IMR-90 (cell line): ENCODE results near the gene CCSER1. TPM values are rescaled to one million over a fixed set of nuclear protein-coding genes. Genes with fewer than 3 reads are reported as not detected.

ENCODE experiments used
- ATAC-seq: fragments of 200-7000 bp; cut with Tn5 transposase; 2 replicates; pipeline ENCODE4 v1.9.1; 2020; ENCODE audit warnings: low read depth, mild to moderate bottlenecking, moderate library complexity
- BruUV-seq: library from RNA; stranded (reverse); fragments of 400-500 nt; replicated peaks from 2 replicates; lab custom pipeline; 2021; lab: Mats Ljungman, UMichigan
- CTCF ChIA-PET: fragments of 300-600 bp; formaldehyde crosslinking; extraction: SDS; loops from one replicate; lab custom pipeline; 2021; ENCODE audit warnings: antibody characterized with exemption; lab: Yijun Ruan, JAX
- POLR2A ChIA-PET: fragments of 300-600 bp; sonication (Branson Sonifier 250); formaldehyde crosslinking; loops from one replicate; lab custom pipeline; 2022; ENCODE audit warnings: antibody characterized with exemption; ENCODE audit not compliant: unreplicated experiment; lab: Charles Lee
- DNase-seq: peaks from one replicate; pipeline ENCODE4 v3.0.0; 2013
- H2AFZ ChIP-seq: replicated peaks from 2 replicates; pipeline ENCODE3; 2013; ENCODE audit warnings: low read length, mild to moderate bottlenecking; ENCODE audit not compliant: poor library complexity
- H2AK5ac ChIP-seq: 2 replicates; pipeline ENCODE4 v1.6.1; 2013; ENCODE audit warnings: low read depth, low read length, inconsistent platforms
- H2AK9ac ChIP-seq: replicated peaks from 2 replicates; pipeline ENCODE3; 2013; ENCODE audit warnings: mild to moderate bottlenecking, low read depth, low read length, moderate library complexity; ENCODE audit not compliant: poor library complexity
- H2BK120ac ChIP-seq: 2 replicates; pipeline ENCODE4 v1.6.1; 2013; ENCODE audit warnings: low read depth, low read length, inconsistent platforms
- H2BK15ac ChIP-seq: 3 replicates; pipeline ENCODE4 v1.6.1; 2013; ENCODE audit warnings: low read depth, low read length, inconsistent platforms
- H2BK20ac ChIP-seq: 2 replicates; pipeline ENCODE4 v1.6.1; 2013; ENCODE audit warnings: low read depth, mild to moderate bottlenecking, inconsistent platforms, low read length, moderate library complexity
- H2BK5ac ChIP-seq: 2 replicates; pipeline ENCODE4 v1.6.1; 2013; ENCODE audit warnings: mild to moderate bottlenecking, low read depth, low read length, inconsistent platforms; ENCODE audit not compliant: poor library complexity, severe bottlenecking
- H3K14ac ChIP-seq: replicated peaks from 2 replicates; pipeline ENCODE4 v1.6.1; 2013; ENCODE audit warnings: low read depth, low read length, inconsistent platforms
- H3K18ac ChIP-seq: 2 replicates; pipeline ENCODE4 v1.6.1; 2013; ENCODE audit warnings: low read depth, low read length, control low read depth
- H3K23ac ChIP-seq: 2 replicates; pipeline ENCODE4 v1.6.1; 2013; ENCODE audit warnings: low read depth, low read length, inconsistent platforms
- H3K27ac ChIP-seq: 2 replicates; pipeline ENCODE4 v1.5.1; 2013; ENCODE audit warnings: mild to moderate bottlenecking, control low read depth, low read length; ENCODE audit not compliant: insufficient read depth
- H3K27me3 ChIP-seq: 2 replicates; pipeline ENCODE4 v1.6.1; 2013; ENCODE audit warnings: low read length; ENCODE audit not compliant: control insufficient read depth, insufficient read depth
- H3K36me3 ChIP-seq: 2 replicates; pipeline ENCODE4 v1.6.1; 2013; ENCODE audit warnings: low read length, mixed read lengths; ENCODE audit not compliant: control insufficient read depth, insufficient read depth
- H3K4ac ChIP-seq: 2 replicates; pipeline ENCODE4 v1.6.1; 2013; ENCODE audit warnings: low read depth, low read length, inconsistent platforms
- H3K4me1 ChIP-seq: 2 replicates; pipeline ENCODE4 v1.6.1; 2013; ENCODE audit warnings: low read length, mixed read lengths; ENCODE audit not compliant: control insufficient read depth, insufficient read depth
- H3K4me2 ChIP-seq: 2 replicates; pipeline ENCODE4 v1.6.1; 2013; ENCODE audit warnings: low read depth, mild to moderate bottlenecking, control low read depth, low read length, moderate library complexity
- H3K4me3 ChIP-seq: 2 replicates; pipeline ENCODE4 v1.5.1; 2013; ENCODE audit warnings: low read depth, mild to moderate bottlenecking, control low read depth, low read length, moderate library complexity; ENCODE audit not compliant: insufficient read depth
- H3K56ac ChIP-seq: 2 replicates; pipeline ENCODE4 v1.6.1; 2013; ENCODE audit warnings: low read length, inconsistent platforms; ENCODE audit not compliant: insufficient read depth; ENCODE audit errors: extremely low read depth
- H3K79me1 ChIP-seq, 2 experiments: 2 replicates each; pipeline ENCODE4 v1.6.1; 2013; ENCODE audit warnings: low read length in 2 of 2, inconsistent platforms in 1 of 2, low read depth in 1 of 2
- H3K9ac ChIP-seq: 2 replicates; pipeline ENCODE4 v1.6.1; 2013; ENCODE audit warnings: low read depth, low read length, control low read depth
- H3K9me1 ChIP-seq: 2 replicates; pipeline ENCODE4 v1.6.1; 2013; ENCODE audit warnings: low read length, inconsistent platforms; ENCODE audit not compliant: insufficient read depth
- H3K9me3 ChIP-seq: 2 replicates; pipeline ENCODE4 v1.6.1; 2013; ENCODE audit warnings: low read length; ENCODE audit not compliant: control insufficient read depth, insufficient read depth
- H4K20me1 ChIP-seq: 2 replicates; pipeline ENCODE4 v1.6.1; 2013; ENCODE audit warnings: low read length, inconsistent platforms; ENCODE audit not compliant: insufficient read depth
- H4K5ac ChIP-seq: 2 replicates; pipeline ENCODE4 v1.6.1; 2013; ENCODE audit warnings: mild to moderate bottlenecking, low read depth, low read length, control low read depth
- H4K8ac ChIP-seq, 2 experiments: 2 replicates each; pipeline ENCODE4 v1.6.1; 2013; ENCODE audit warnings: low read depth in 2 of 2, low read length in 2 of 2, control low read depth in 1 of 2, inconsistent platforms in 1 of 2
- H4K91ac ChIP-seq: 2 replicates; pipeline ENCODE4 v1.6.1; 2013; ENCODE audit warnings: low read depth, low read length, inconsistent platforms; ENCODE audit not compliant: insufficient read depth
- CHD1 ChIP-seq: IDR thresholded peaks from 2 replicates; pipeline ENCODE4 v1.6.1; 2012; ENCODE audit warnings: low read depth, low read length, improper control_type of control experiment
- FOS ChIP-seq: fragments of 150-350 bp; IDR thresholded peaks from 2 replicates; pipeline ENCODE4 v1.6.1; 2016; ENCODE audit warnings: low read depth, low read length
- MXI1 ChIP-seq: IDR thresholded peaks from 2 replicates; pipeline ENCODE4 v1.6.1; 2012; ENCODE audit warnings: low read depth, mild to moderate bottlenecking, low read length, moderate library complexity, borderline replicate concordance
- POLR2A ChIP-seq: IDR thresholded peaks from 2 replicates; pipeline ENCODE4 v1.6.1; 2012; ENCODE audit warnings: mild to moderate bottlenecking, low read depth, low read length
- RAD21 ChIP-seq: IDR thresholded peaks from 2 replicates; pipeline ENCODE4 v1.6.1; 2012; ENCODE audit warnings: low read length, improper control_type of control experiment
- RCOR1 ChIP-seq: IDR thresholded peaks from 2 replicates; pipeline ENCODE4 v1.6.1; 2012; ENCODE audit warnings: mild to moderate bottlenecking, low read length, improper control_type of control experiment; ENCODE audit not compliant: insufficient replicate concordance
- WGBS, 2 experiments: methylation state at CpG; one replicate each; pipeline versions ENCODE4 v1.1.5 to v1.1.7; 2013; ENCODE audit warnings: missing lambda C conversion rate in 2 of 2; ENCODE audit not compliant: insufficient read length in 1 of 2; ENCODE audit errors: extremely low coverage in 2 of 2; 5-methylcytosine and 5-hydroxymethylcytosine counted together
- dilution Hi-C: fragments of 300-500 bp; cut with HindIII; formaldehyde crosslinking; loops from one replicate; pipeline ENCODE4 v1.14.3; 2018; ENCODE audit warnings: low sequenced_read_pairs; ENCODE audit not compliant: unreplicated experiment
- in situ Hi-C: fragments of 300-500 bp; cut with MboI; formaldehyde crosslinking; loops from 3 replicates; pipeline ENCODE4 v1.14.3; 2019; ENCODE audit warnings: low sequenced_read_pairs, inconsistent platforms, mixed read lengths
- intact Hi-C: fragments of 100-400 bp; cut with micrococcal nuclease; formaldehyde crosslinking; loops from 2 replicates; pipeline ENCODE4 v1.10.0; 2022
- polyA plus RNA-seq, 3 experiments: library from polyadenylated mRNA; depleted of rRNA; stranded (reverse); fragments of >200 nt; gene quantifications; 2 replicates each; pipeline ENCODE4 v1.2.3, GENCODE V29; 2012; ENCODE audit warnings: low replicate concordance in 1 of 3
- total RNA-seq: library from RNA; depleted of rRNA; stranded (reverse); fragments of >200 nt; gene quantifications from 2 replicates; pipeline ENCODE4 v1.2.3, GENCODE V29; 2012

The CCSER1 gene
- total and polyA plus RNA-seq, 2 of the 4 experiments (the other 2 are of a cell fraction), result not detected

DNA sequence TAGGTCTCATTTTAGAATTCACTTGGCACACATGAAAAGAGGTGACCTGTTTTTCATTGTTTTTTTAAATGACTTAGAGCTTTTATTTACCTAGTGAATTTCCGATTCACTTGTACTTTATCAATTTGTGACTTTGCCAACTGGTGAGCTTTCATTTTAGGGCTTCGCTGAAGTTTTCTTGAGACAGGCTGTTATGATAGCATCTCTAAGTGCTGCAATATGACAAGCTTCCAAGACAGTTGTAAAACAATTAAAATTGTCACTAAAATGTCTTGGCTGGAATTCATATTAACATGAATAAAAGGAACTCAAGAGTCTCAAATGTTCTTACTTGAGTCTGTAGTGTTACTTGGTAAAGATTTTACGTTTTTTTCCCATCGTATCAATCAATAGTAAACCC, 1344.9 kb downstream of the CCSER1 start:
- H2BK20ac ChIP-seq, result no peak overlapping the region
- BruUV-seq, result no TSS peak

More for the DNA sequence above, 1344.9 kb downstream of the CCSER1 start:
- CTCF ChIA-PET, result no interaction called here
- whole genome bisulfite sequencing, 2 experiments, result no CpG with 5 or more reads among the region's 4 CpGs
- no peak overlapping the region for H2AFZ ChIP-seq
- H3K27ac ChIP-seq, result no peak overlapping the region
- no peak overlapping the region for H3K14ac ChIP-seq
- no peak overlapping the region for H4K91ac ChIP-seq
- H3K4me1 ChIP-seq, result no peaks in the 10 kb centered on the region
- no peak overlapping the region for H3K4me3 ChIP-seq
- no peaks in the 10 kb centered on the region for H3K36me3 ChIP-seq
- no peak for TF ChIP-seq POLR2A
- TF ChIP-seq RCOR1, result no peak
- no peak for TF ChIP-seq RAD21
- TF ChIP-seq MXI1, result no peak
- TF ChIP-seq FOS, result no peak
- no peak for TF ChIP-seq CHD1
- ATAC-seq (no peak), DNase-seq (no peak)
- dilution Hi-C loops, result no loop called here
- H2AK9ac ChIP-seq, result no peak overlapping the region
- no peak overlapping the region for H4K5ac ChIP-seq
- no peak overlapping the region for H2BK15ac ChIP-seq
- in situ Hi-C loops, result no loop called here
- no peak overlapping the region for H3K9ac ChIP-seq
- no peak overlapping the region for H3K4ac ChIP-seq
- H3K9me1 ChIP-seq, result no peaks in the 10 kb centered on the region
- intact Hi-C loops, result no loop called here
- no peak overlapping the region for H2BK5ac ChIP-seq
- H3K9me3 ChIP-seq, result peaks cover 3% of the 10 kb centered on the region; the same call in 1 of the 2 replicates
- no peaks in the 10 kb centered on the region for H4K20me1 ChIP-seq
- no peak overlapping the region for H3K23ac ChIP-seq
- H3K79me1 ChIP-seq, result no peaks in the 10 kb centered on the region
- POLR2A ChIA-PET, result interaction anchor here (0.5 kb wide), 1 partner anchor 61 kb away, joined by 5 read pairs; no protein-coding TSS in a partner anchor
- no peak overlapping the region for H3K4me2 ChIP-seq
- no peak overlapping the region for H2BK120ac ChIP-seq
- no peak overlapping the region for H3K56ac ChIP-seq
- no peak overlapping the region for H4K8ac ChIP-seq
- H3K27me3 ChIP-seq, result no peaks in the 10 kb centered on the region
- H3K18ac ChIP-seq, result no peak overlapping the region
- H2AK5ac ChIP-seq, result no peak overlapping the region
